K562 (cell line): ENCODE measurements around the gene TM4SF18. TPM values are rescaled to one million over a fixed set of nuclear protein-coding genes. Genes with fewer than 3 reads are reported as not detected.

Experiments
- ASH1L ChIP-seq: fragments of 450-650 bp; IDR thresholded peaks from 2 replicates; pipeline ENCODE4 v1.6.1; 2018; ENCODE audit warnings: borderline replicate concordance, mild to moderate bottlenecking, low read depth; ENCODE audit not compliant: partially characterized antibody
- CCAR2 ChIP-seq: fragments of 200-400 bp; formaldehyde crosslinking; IDR thresholded peaks from 2 replicates; pipeline ENCODE4 v1.6.1; 2017; ENCODE audit warnings: mild to moderate bottlenecking, low read depth, low read length
- CEBPG ChIP-seq, 3 experiments: fragments of 200-800 bp in 1 of 3; sonication (Bioruptor generic) in 1 of 3; sonication (generic) in 1 of 3; formaldehyde crosslinking in 1 of 3; IDR thresholded peaks in 2 of 3; conservative IDR thresholded peaks in 1 of 3; 2 replicates each; pipeline versions ENCODE4 v1.6.1 to v1.8.0; 2016 to 2022; ENCODE audit warnings: missing compliant biosample characterization in 2 of 3, missing genetic modification characterization in 2 of 3, mild to moderate bottlenecking in 1 of 3, missing genetic modification reagents in 1 of 3
- CHCHD3 ChIP-seq: fragments of 250-450 bp; sonication (Bioruptor Pico); IDR thresholded peaks from 2 replicates; pipeline ENCODE4 v2.1.2; 2022; ENCODE audit warnings: mild to moderate bottlenecking
- DNMT1 ChIP-seq: fragments of 450-650 bp; IDR thresholded peaks from 2 replicates; pipeline ENCODE4 v1.6.1; 2016; ENCODE audit warnings: antibody characterized with exemption, mild to moderate bottlenecking
- E2F1 ChIP-seq: sonication (generic); formaldehyde crosslinking; IDR thresholded peaks from 2 replicates; pipeline ENCODE4 v1.8.1; 2023; ENCODE audit warnings: mild to moderate bottlenecking, missing genetic modification reagents, moderate library complexity
- ELF4 ChIP-seq: fragments of 450-650 bp; formaldehyde crosslinking; IDR thresholded peaks from 2 replicates; pipeline ENCODE4 v1.4.0; 2022; ENCODE audit warnings: missing genetic modification characterization
- IRF9 ChIP-seq: fragments of 450-650 bp; IDR thresholded peaks from 2 replicates; pipeline ENCODE4 v1.6.1; 2016; ENCODE audit warnings: missing biosample characterization, missing genetic modification characterization
- JUND ChIP-seq, 2 experiments: IDR thresholded peaks; 2 replicates in 1 of 2; 3 replicates in 1 of 2; pipeline ENCODE4 v1.6.1; 2011; ENCODE audit warnings: borderline replicate concordance in 2 of 2, low read depth in 2 of 2, low read length in 2 of 2, improper control_type of control experiment in 1 of 2, missing biosample characterization in 1 of 2, missing genetic modification characterization in 1 of 2, missing genetic modification reagents in 1 of 2
- NFYB ChIP-seq: IDR thresholded peaks from 2 replicates; pipeline ENCODE4 v1.6.1; 2011; ENCODE audit warnings: mild to moderate bottlenecking, moderate library complexity; ENCODE audit not compliant: insufficient read length; ENCODE audit errors: extremely low read depth
- PURB ChIP-seq: sonication (generic); formaldehyde crosslinking; IDR thresholded peaks from 2 replicates; pipeline ENCODE4 v1.9.0; 2021; ENCODE audit warnings: low read depth, mild to moderate bottlenecking, missing genetic modification reagents
- RFX7 ChIP-seq: fragments of 250-450 bp; sonication (Bioruptor Pico); IDR thresholded peaks from 2 replicates; pipeline ENCODE4 v1.5.1; 2021; ENCODE audit warnings: mild to moderate bottlenecking
- SPI1 ChIP-seq: IDR thresholded peaks from 2 replicates; pipeline ENCODE4 v1.6.1; 2011; ENCODE audit warnings: low read depth, low read length, control low read depth, borderline replicate concordance
- TCF3 ChIP-seq: sonication (generic); formaldehyde crosslinking; IDR thresholded peaks from 2 replicates; pipeline ENCODE4 v1.4.0; 2020; ENCODE audit warnings: mild to moderate bottlenecking, missing genetic modification reagents
- THAP12 ChIP-seq: fragments of 250-450 bp; sonication (Bioruptor Pico); IDR thresholded peaks from 2 replicates; pipeline ENCODE4 v1.9.0; 2021; ENCODE audit warnings: mild to moderate bottlenecking, inconsistent platforms
- TSC22D4 ChIP-seq: fragments of 450-650 bp; IDR thresholded peaks from 2 replicates; pipeline ENCODE4 v1.6.1; 2016; ENCODE audit warnings: missing genetic modification characterization, missing biosample characterization, control low read depth
- ZNF197 ChIP-seq: fragments of 200-800 bp; sonication (Bioruptor generic); IDR thresholded peaks from 2 replicates; pipeline ENCODE4 v1.6.1; 2016; ENCODE audit warnings: low read depth, missing genetic modification characterization, missing compliant biosample characterization
- ZNF232 ChIP-seq: sonication (generic); formaldehyde crosslinking; IDR thresholded peaks from 2 replicates; pipeline ENCODE4 v1.8.0; 2022; ENCODE audit warnings: mild to moderate bottlenecking, missing genetic modification reagents
- ZNF253 ChIP-seq: fragments of 250-450 bp; sonication (Bioruptor Pico); conservative IDR thresholded peaks from 2 replicates; pipeline ENCODE4 v1.6.1; 2021; ENCODE audit warnings: mild to moderate bottlenecking
- ZNF263 ChIP-seq: sonication (generic); formaldehyde crosslinking; IDR thresholded peaks from 2 replicates; pipeline ENCODE4 v1.8.0; 2022; ENCODE audit warnings: mild to moderate bottlenecking, missing genetic modification reagents, borderline replicate concordance
- ZNF277 ChIP-seq: fragments of 250-450 bp; sonication (Bioruptor Pico); IDR thresholded peaks from 2 replicates; pipeline ENCODE4 v1.8.0; 2022; ENCODE audit warnings: inconsistent platforms, mild to moderate bottlenecking, moderate library complexity, borderline replicate concordance
- polyA plus RNA-seq, 8 experiments: library from polyadenylated mRNA; depleted of rRNA in 4 of 8; stranded (reverse) in 5 of 8; unstranded in 3 of 8; fragments of >200 nt; fragmentation: Nextera tagmentation in 2 of 8; fragmentation: Illumina TruSeq in 1 of 8; extraction: Ambion mirVana in 2 of 8; extraction: Trizol in 1 of 8; gene quantifications; 2 replicates each; pipeline versions ENCODE4 v1.2.1 to v1.2.3, GENCODE V29; 2011 to 2014; ENCODE audit warnings: inconsistent platforms in 1 of 8, missing spikeins in 1 of 8
- total RNA-seq, 7 experiments: library from RNA; depleted of rRNA in 6 of 7; stranded (reverse); fragments of >200 nt in 6 of 7; fragmentation: Illumina TruSeq in 2 of 7; extraction: Trizol in 2 of 7; gene quantifications; 2 replicates each; pipeline versions ENCODE4 v1.2.1 to v1.2.3, GENCODE V29; 2011 to 2021; ENCODE audit warnings: low replicate concordance in 1 of 7

TM4SF18 gene
- total and polyA plus RNA-seq, 9 of the 15 experiments (the other 6 are each of a cell fraction or from before 2014, with no cell fraction given): not detected

GRCh38 chr3:149299938-149300801, 33.3 kb downstream of the TM4SF18 start (continued):
- TF ChIP-seq THAP12 (no peak), DNMT1 (no peak), ELF4 (no peak), TSC22D4 (no peak), ZNF253 (no peak), ZNF232 (no peak), ZNF197 (no peak), NFYB (no peak), PURB (CRISPR knock-in tag) (no peak), ZNF277 (CRISPR knock-in tag) (no peak), JUND (IDR thresholded peaks at IDR 0.05; ENCODE audit: borderline replicate concordance, low read depth, low read length) (peak; percentile 86), JUND (tag; IDR thresholded peaks at IDR 0.05; ENCODE audit: borderline replicate concordance, low read depth, low read length) (peak; percentile 83; the same call in 1 of the 3 replicates), SPI1 (no peak), RFX7 (no peak), E2F1 (CRISPR knock-in tag) (no peak), CEBPG (CRISPR knock-in tag; IDR thresholded peaks at IDR 0.05) (no peak), CEBPG (tag; conservative IDR thresholded peaks at IDR 0.05 in 1 of 2, IDR thresholded peaks at IDR 0.05 in 1 of 2) (no peak), TCF3 (CRISPR knock-in tag) (peak; percentile 18; the same call in 1 of the 2 replicates), ZNF263 (CRISPR knock-in tag) (no peak), IRF9 (tag) (no peak), ASH1L (no peak), CCAR2 (no peak), CHCHD3 (CRISPR knock-in tag) (no peak)
